ENCODE data around the gene HMCES.

HMCES gene

DNA sequence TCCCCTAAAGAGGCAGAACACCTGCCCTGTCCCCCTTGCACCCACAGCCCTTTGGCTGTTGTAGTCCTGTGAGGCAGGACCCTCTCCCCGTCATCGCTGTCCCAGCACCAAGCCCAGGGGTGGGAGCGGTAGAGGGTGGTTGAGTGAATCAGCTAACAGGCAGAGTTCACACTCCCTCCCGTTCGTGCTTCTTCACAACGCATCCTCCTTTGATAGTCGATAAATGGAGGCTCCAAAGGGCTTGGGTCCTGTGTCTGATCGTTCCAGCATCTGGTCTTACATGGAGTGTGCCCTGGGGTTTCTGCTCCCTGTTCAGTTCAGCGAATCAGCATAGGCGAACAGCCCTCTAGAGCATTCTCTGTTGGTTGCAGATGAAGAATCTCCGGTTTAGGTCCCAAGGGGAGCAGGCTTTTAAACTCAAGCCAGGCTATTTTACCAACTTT, 820 bp upstream of the HMCES start:
- DNase-seq, result no peak
- Histone ChIP-seq H3K4me3 (ENCODE audit: low read depth in 1 of 2, low read length in 2 of 2) (peak overlapping the region in 1 of 2 experiments; percentile 94; a peak in 2 of 4 replicates), H3K27me3 (ENCODE audit: insufficient read depth, low read length, poor library complexity) (no peaks in the 10 kb centered on the region), H3K79me2 (ENCODE audit: insufficient read depth, low read length) (peaks cover 36% of the 10 kb centered on the region), H3K4me2 (ENCODE audit: insufficient read depth, low read length) (peak overlapping the region; percentile 96), H4K20me1 (ENCODE audit: insufficient read depth, low read length) (0 out of 2 replicates have a peak, but pooled peaks cover under 1% of the 10 kb centered on the region), H2AFZ (ENCODE audit: low read depth, low read length) (peak overlapping the region; percentile 97), H3K9ac (ENCODE audit: low read depth, low read length) (peak overlapping the region; percentile 95), H3K36me3 (ENCODE audit: insufficient read depth, low read length) (peaks cover 51% of the 10 kb centered on the region), H3K4me1 (ENCODE audit: insufficient read depth, low read length) (peaks cover 76% of the 10 kb centered on the region), H3K27ac (ENCODE audit: low read length) (peak overlapping the region; percentile 95), H3K9me3 (ENCODE audit: insufficient read depth, low read length, severe bottlenecking) (no peaks in the 10 kb centered on the region)
- no peak for ATAC-seq (ENCODE audit: insufficient read depth, low read depth)
- TF ChIP-seq, protein P1, sequence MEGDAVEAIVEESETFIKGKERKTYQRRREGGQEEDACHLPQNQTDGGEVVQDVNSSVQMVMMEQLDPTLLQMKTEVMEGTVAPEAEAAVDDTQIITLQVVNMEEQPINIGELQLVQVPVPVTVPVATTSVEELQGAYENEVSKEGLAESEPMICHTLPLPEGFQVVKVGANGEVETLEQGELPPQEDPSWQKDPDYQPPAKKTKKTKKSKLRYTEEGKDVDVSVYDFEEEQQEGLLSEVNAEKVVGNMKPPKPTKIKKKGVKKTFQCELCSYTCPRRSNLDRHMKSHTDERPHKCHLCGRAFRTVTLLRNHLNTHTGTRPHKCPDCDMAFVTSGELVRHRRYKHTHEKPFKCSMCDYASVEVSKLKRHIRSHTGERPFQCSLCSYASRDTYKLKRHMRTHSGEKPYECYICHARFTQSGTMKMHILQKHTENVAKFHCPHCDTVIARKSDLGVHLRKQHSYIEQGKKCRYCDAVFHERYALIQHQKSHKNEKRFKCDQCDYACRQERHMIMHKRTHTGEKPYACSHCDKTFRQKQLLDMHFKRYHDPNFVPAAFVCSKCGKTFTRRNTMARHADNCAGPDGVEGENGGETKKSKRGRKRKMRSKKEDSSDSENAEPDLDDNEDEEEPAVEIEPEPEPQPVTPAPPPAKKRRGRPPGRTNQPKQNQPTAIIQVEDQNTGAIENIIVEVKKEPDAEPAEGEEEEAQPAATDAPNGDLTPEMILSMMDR (IDR thresholded peaks at IDR 0.05; ENCODE audit: borderline replicate concordance, extremely low read depth, low read length, poor library complexity, severe bottlenecking), result no peak
- no peak for TF ChIP-seq EZH2 (IDR thresholded peaks at IDR 0.05; ENCODE audit: borderline replicate concordance, low read depth, low read length, severe bottlenecking)

DNA sequence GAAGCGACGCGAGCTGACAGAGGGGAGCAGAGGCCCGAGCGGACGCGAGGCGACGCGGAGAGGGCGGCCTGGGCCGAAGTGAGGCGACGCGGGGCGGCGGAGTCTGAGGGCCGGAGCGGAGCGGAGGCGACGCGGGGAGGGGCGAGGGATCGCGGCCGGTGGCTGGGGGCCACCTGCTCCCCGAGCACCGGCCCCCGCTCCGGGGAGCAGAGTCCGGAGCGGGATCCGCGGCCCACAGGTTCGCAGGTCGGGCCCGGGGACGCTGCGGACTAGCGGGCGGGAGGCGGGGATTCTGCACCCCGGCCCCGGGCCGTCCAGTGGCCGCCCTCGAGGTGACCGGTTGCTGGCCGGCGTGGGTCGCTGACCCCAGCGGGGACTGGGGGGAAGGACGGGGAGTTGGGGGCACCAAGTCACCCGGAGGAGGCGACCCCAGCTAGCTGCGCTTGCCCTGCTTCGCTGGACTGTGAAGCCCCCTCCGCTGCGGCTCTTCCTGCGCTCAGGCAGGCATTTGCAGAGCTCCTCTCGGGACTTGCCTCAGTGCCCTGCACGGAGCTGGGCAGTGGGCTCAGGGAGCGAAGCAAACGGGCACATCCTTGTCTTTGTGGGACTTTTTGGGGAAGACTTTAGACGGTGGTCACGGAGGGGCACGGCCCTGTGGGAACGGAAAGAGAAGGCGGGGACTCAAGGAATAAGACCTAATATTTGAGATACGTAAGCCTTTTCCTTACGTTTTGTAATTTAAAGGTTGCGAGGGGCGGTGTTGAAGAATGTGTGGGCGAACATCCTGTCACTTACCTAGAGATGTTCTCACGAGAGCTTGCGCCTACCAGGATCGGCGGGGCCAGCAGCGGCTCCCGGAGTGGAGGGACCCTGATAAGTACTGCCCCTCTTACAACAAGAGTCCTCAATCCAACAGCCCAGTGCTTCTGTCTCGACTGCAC, 566 bp downstream of the HMCES start:
- H3K79me2 ChIP-seq (ENCODE audit: insufficient read depth, low read length), result peaks cover 40% of the 10 kb centered on the region
- peaks cover 75% of the 10 kb centered on the region for H3K4me1 ChIP-seq (ENCODE audit: insufficient read depth, low read length)
- H3K27ac ChIP-seq (ENCODE audit: low read length), result peak overlapping the region; percentile 89
- TF ChIP-seq, protein P1 (IDR thresholded peaks at IDR 0.05; ENCODE audit: borderline replicate concordance, extremely low read depth, low read length, poor library complexity, severe bottlenecking), result no peak
- TF ChIP-seq EZH2 (IDR thresholded peaks at IDR 0.05; ENCODE audit: borderline replicate concordance, low read depth, low read length, severe bottlenecking), result no peak
- ATAC-seq (ENCODE audit: insufficient read depth, low read depth) (peak; percentile 59), DNase-seq (peak; percentile 69)
- H3K4me2 ChIP-seq (ENCODE audit: insufficient read depth, low read length), result peak overlapping the region; percentile 96
- H3K9me3 ChIP-seq (ENCODE audit: insufficient read depth, low read length, severe bottlenecking), result no peaks in the 10 kb centered on the region
- H3K9ac ChIP-seq (ENCODE audit: low read depth, low read length), result peak overlapping the region; percentile 95
- H2AFZ ChIP-seq (ENCODE audit: low read depth, low read length), result peak overlapping the region; percentile 89
- 0 out of 2 replicates have a peak, but pooled peaks cover 4% of the 10 kb centered on the region for H4K20me1 ChIP-seq (ENCODE audit: insufficient read depth, low read length)
- peak overlapping the region; percentile 52 to 94; a peak in 3 of 4 replicates for H3K4me3 ChIP-seq (ENCODE audit: low read depth in 1 of 2, low read length in 2 of 2)
- peaks cover 41% of the 10 kb centered on the region for H3K36me3 ChIP-seq (ENCODE audit: insufficient read depth, low read length)
- no peaks in the 10 kb centered on the region for H3K27me3 ChIP-seq (ENCODE audit: insufficient read depth, low read length, poor library complexity)

DNA sequence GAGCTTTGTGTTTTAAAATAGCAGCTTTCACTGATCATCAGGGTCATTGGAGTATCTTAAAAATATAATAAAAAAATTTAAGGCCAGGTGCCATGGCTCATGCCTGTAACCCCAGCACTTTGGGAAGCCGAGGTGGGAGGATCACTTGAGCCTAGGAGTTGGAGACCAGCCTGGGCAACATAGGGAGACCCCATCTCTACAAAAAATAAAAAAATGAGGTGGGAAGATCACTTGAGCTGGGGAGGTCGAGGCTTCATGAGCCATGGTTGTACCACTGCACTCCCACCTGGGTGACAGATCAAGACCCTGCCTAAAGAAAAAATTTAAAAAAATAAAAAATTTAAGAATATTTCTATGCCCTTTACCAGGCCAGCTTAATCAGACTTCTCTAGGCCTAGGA, 1.5 kb downstream of the HMCES start:
- TF ChIP-seq, protein P1 (IDR thresholded peaks at IDR 0.05; ENCODE audit: borderline replicate concordance, extremely low read depth, low read length, poor library complexity, severe bottlenecking), result no peak
- no peak for TF ChIP-seq EZH2 (IDR thresholded peaks at IDR 0.05; ENCODE audit: borderline replicate concordance, low read depth, low read length, severe bottlenecking)
- Histone ChIP-seq H3K4me3 (ENCODE audit: low read depth in 1 of 2, low read length in 2 of 2) (peak overlapping the region in 1 of 2 experiments; percentile 94; a peak in 3 of 4 replicates), H3K4me1 (ENCODE audit: insufficient read depth, low read length) (peaks cover 65% of the 10 kb centered on the region), H2AFZ (ENCODE audit: low read depth, low read length) (no peak overlapping the region), H3K79me2 (ENCODE audit: insufficient read depth, low read length) (peaks cover 40% of the 10 kb centered on the region), H3K36me3 (ENCODE audit: insufficient read depth, low read length) (peaks cover 32% of the 10 kb centered on the region), H3K27me3 (ENCODE audit: insufficient read depth, low read length, poor library complexity) (no peaks in the 10 kb centered on the region), H4K20me1 (ENCODE audit: insufficient read depth, low read length) (0 out of 2 replicates have a peak, but pooled peaks cover 4% of the 10 kb centered on the region), H3K9ac (ENCODE audit: low read depth, low read length) (peak overlapping the region; percentile 95), H3K27ac (ENCODE audit: low read length) (no peak overlapping the region), H3K4me2 (ENCODE audit: insufficient read depth, low read length) (peak overlapping the region; percentile 96), H3K9me3 (ENCODE audit: insufficient read depth, low read length, severe bottlenecking) (no peaks in the 10 kb centered on the region)
- ATAC-seq (ENCODE audit: insufficient read depth, low read depth), result no peak
- DNase-seq, result no peak
